Neural cell (in vitro differentiated cells): Measurements from ENCODE around the gene FAM237B. TPM values are rescaled to one million over a fixed set of nuclear protein-coding genes. Genes with fewer than 3 reads are reported as not detected.

Experiments
- H2AFZ ChIP-seq: fragments of 200-600, 300-800 bp; sonication (generic), shearing (Covaris generic); 2 replicates; pipeline ENCODE4 v1.6.0; 2014; ENCODE audit warnings: low read depth, mild to moderate bottlenecking, antibody characterized with exemption, low read length, moderate library complexity
- H3F3A ChIP-seq: fragments of 200-600 bp; shearing (Covaris generic); 2 replicates; pipeline ENCODE4 v1.6.1; 2016; ENCODE audit warnings: mild to moderate bottlenecking, moderate library complexity, mixed read lengths, antibody characterized with exemption, low read length; ENCODE audit not compliant: insufficient read depth, poor library complexity, severe bottlenecking
- H3K27ac ChIP-seq: fragments of 200-600, 300-800 bp; sonication (generic), shearing (Covaris generic); 2 replicates; pipeline ENCODE4 v1.5.1; 2014; ENCODE audit warnings: mild to moderate bottlenecking, low read length, moderate library complexity
- H3K27me3 ChIP-seq: fragments of 300-800, 200-600 bp; sonication (generic), shearing (Covaris generic); 2 replicates; pipeline ENCODE4 v1.6.0; 2014; ENCODE audit warnings: mild to moderate bottlenecking, low read depth, low read length, moderate library complexity; ENCODE audit not compliant: insufficient read depth
- H3K36me3 ChIP-seq: fragments of 300-800, 200-600 bp; sonication (generic), shearing (Covaris generic); 2 replicates; pipeline ENCODE4 v1.5.1; 2014; ENCODE audit warnings: mild to moderate bottlenecking, antibody characterized with exemption, low read length, moderate library complexity; ENCODE audit not compliant: insufficient read depth
- H3K4me2 ChIP-seq: fragments of 300-800, 200-600 bp; sonication (generic), shearing (Covaris generic); 2 replicates; pipeline ENCODE4 v1.6.0; 2014; ENCODE audit warnings: mild to moderate bottlenecking, low read length
- H3K4me3 ChIP-seq: fragments of 300-800, 200-600 bp; sonication (generic), shearing (Covaris generic); 2 replicates; pipeline ENCODE4 v1.5.1; 2014; ENCODE audit warnings: mild to moderate bottlenecking, low read length, moderate library complexity
- H3K79me2 ChIP-seq: fragments of 200-600 bp; shearing (Covaris generic); replicated peaks from 2 replicates; pipeline ENCODE4 v1.6.0; 2014; ENCODE audit warnings: mild to moderate bottlenecking, low read length, moderate library complexity; ENCODE audit not compliant: insufficient read depth
- H3K9ac ChIP-seq: fragments of 300-800, 200-600 bp; sonication (generic), shearing (Covaris generic); 2 replicates; pipeline ENCODE4 v1.6.1; 2016; ENCODE audit warnings: mild to moderate bottlenecking, low read length, mixed read lengths
- H3K9me2 ChIP-seq: fragments of 200-600 bp; shearing (Covaris generic); 2 replicates; pipeline ENCODE4 v1.6.1; 2016; ENCODE audit warnings: mild to moderate bottlenecking, low read length, mixed read lengths; ENCODE audit not compliant: insufficient read depth
- H3K9me3 ChIP-seq: fragments of 200-600, 300-800 bp; sonication (generic), shearing (Covaris generic); 2 replicates; pipeline ENCODE4 v1.6.1; 2016; ENCODE audit warnings: mild to moderate bottlenecking, mixed run types, low read length, moderate library complexity, mixed read lengths
- H4K20me1 ChIP-seq: fragments of 200-600 bp; shearing (Covaris generic); 2 replicates; pipeline ENCODE4 v1.6.1; 2016; ENCODE audit warnings: mild to moderate bottlenecking, mixed run types; ENCODE audit not compliant: insufficient read depth
- EP300 ChIP-seq: fragments of 450-650 bp; conservative IDR thresholded peaks from 2 replicates; pipeline ENCODE4 v1.6.1; 2014; ENCODE audit warnings: antibody characterized with exemption, mild to moderate bottlenecking, moderate library complexity; ENCODE audit not compliant: poor library complexity, severe bottlenecking
- EZH2 ChIP-seq: fragments of 200-600, 300-800 bp; shearing (Covaris generic), sonication (generic); IDR thresholded peaks from 2 replicates; pipeline ENCODE4 v1.6.1; 2014; ENCODE audit warnings: antibody characterized with exemption, low read length, borderline replicate concordance, mild to moderate bottlenecking; ENCODE audit not compliant: insufficient read depth, poor library complexity, severe bottlenecking
- MXI1 ChIP-seq: fragments of 450-650 bp; conservative IDR thresholded peaks from 2 replicates; pipeline ENCODE4 v1.6.1; 2014; ENCODE audit warnings: antibody characterized with exemption, mild to moderate bottlenecking; ENCODE audit not compliant: poor library complexity, severe bottlenecking
- POLR2AphosphoS5 ChIP-seq: IDR thresholded peaks from 2 replicates; pipeline ENCODE4 v1.6.1; 2012
- RAD21 ChIP-seq: fragments of 450-650 bp; conservative IDR thresholded peaks from 2 replicates; pipeline ENCODE4 v1.6.1; 2014; ENCODE audit warnings: antibody characterized with exemption, mild to moderate bottlenecking, moderate library complexity
- SMC3 ChIP-seq: fragments of 450-650 bp; conservative IDR thresholded peaks from 2 replicates; pipeline ENCODE4 v1.6.1; 2014; ENCODE audit warnings: antibody characterized with exemption, mild to moderate bottlenecking, moderate library complexity; ENCODE audit not compliant: poor library complexity
- TAF1 ChIP-seq: IDR thresholded peaks from 2 replicates; pipeline ENCODE4 v1.6.1; 2012; ENCODE audit warnings: low read depth
- polyA plus RNA-seq: library from polyadenylated mRNA; depleted of rRNA; stranded (reverse); fragments of >200 nt; gene quantifications from 2 replicates; pipeline ENCODE4 v1.2.3, GENCODE V29; 2014
- TF ChIP-seq, protein P1 (sequence below): IDR thresholded peaks from 2 replicates; pipeline ENCODE4 v1.6.1; 2012; ENCODE audit warnings: borderline replicate concordance
- TF ChIP-seq, protein P2 (sequence below): fragments of 450-650 bp; IDR thresholded peaks from 2 replicates; pipeline ENCODE4 v1.5.1; 2014; ENCODE audit warnings: antibody characterized with exemption, mild to moderate bottlenecking, moderate library complexity; ENCODE audit not compliant: poor library complexity, severe bottlenecking

Gene FAM237B
- polyA plus RNA-seq, 1 donor from 2014 or later = not detected

DNA sequence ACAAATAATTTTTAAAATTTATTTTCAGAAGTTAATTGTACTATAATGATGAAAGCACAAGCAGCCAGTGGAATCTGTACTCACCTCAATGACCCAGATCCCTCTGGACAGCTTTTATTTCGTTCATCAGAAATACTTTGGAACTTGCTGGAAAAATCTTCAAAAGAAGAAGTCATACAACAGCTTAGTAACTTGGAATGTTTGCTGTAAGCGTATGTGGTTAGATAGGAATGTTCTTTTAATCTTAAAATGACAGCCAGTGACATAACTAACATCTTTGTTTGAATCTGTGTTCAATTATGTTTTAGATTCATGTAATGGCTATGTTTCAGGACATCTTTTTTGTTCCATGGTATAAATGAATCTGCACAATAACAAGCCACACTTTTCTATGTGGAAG is 49.4 kb downstream of the FAM237B start:
- H3K79me2 ChIP-seq = no peaks in the 10 kb centered on the region
- H3K9ac ChIP-seq = no peak overlapping the region
- TF ChIP-seq, protein P1, sequence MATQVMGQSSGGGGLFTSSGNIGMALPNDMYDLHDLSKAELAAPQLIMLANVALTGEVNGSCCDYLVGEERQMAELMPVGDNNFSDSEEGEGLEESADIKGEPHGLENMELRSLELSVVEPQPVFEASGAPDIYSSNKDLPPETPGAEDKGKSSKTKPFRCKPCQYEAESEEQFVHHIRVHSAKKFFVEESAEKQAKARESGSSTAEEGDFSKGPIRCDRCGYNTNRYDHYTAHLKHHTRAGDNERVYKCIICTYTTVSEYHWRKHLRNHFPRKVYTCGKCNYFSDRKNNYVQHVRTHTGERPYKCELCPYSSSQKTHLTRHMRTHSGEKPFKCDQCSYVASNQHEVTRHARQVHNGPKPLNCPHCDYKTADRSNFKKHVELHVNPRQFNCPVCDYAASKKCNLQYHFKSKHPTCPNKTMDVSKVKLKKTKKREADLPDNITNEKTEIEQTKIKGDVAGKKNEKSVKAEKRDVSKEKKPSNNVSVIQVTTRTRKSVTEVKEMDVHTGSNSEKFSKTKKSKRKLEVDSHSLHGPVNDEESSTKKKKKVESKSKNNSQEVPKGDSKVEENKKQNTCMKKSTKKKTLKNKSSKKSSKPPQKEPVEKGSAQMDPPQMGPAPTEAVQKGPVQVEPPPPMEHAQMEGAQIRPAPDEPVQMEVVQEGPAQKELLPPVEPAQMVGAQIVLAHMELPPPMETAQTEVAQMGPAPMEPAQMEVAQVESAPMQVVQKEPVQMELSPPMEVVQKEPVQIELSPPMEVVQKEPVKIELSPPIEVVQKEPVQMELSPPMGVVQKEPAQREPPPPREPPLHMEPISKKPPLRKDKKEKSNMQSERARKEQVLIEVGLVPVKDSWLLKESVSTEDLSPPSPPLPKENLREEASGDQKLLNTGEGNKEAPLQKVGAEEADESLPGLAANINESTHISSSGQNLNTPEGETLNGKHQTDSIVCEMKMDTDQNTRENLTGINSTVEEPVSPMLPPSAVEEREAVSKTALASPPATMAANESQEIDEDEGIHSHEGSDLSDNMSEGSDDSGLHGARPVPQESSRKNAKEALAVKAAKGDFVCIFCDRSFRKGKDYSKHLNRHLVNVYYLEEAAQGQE = no peak
- no peak for TF ChIP-seq EZH2
- no peak for TF ChIP-seq RAD21
- TF ChIP-seq, protein P2, sequence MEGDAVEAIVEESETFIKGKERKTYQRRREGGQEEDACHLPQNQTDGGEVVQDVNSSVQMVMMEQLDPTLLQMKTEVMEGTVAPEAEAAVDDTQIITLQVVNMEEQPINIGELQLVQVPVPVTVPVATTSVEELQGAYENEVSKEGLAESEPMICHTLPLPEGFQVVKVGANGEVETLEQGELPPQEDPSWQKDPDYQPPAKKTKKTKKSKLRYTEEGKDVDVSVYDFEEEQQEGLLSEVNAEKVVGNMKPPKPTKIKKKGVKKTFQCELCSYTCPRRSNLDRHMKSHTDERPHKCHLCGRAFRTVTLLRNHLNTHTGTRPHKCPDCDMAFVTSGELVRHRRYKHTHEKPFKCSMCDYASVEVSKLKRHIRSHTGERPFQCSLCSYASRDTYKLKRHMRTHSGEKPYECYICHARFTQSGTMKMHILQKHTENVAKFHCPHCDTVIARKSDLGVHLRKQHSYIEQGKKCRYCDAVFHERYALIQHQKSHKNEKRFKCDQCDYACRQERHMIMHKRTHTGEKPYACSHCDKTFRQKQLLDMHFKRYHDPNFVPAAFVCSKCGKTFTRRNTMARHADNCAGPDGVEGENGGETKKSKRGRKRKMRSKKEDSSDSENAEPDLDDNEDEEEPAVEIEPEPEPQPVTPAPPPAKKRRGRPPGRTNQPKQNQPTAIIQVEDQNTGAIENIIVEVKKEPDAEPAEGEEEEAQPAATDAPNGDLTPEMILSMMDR = no peak
- no peak for TF ChIP-seq EP300
- TF ChIP-seq SMC3 = no peak
- TF ChIP-seq POLR2AphosphoS5 = no peak
- no peak for TF ChIP-seq MXI1
- TF ChIP-seq TAF1 = no peak
- no peaks in the 10 kb centered on the region for H3K27me3 ChIP-seq
- no peaks in the 10 kb centered on the region for H4K20me1 ChIP-seq
- H2AFZ ChIP-seq = no peak overlapping the region
- H3K36me3 ChIP-seq = no peaks in the 10 kb centered on the region
- no peak overlapping the region for H3K27ac ChIP-seq
- no peak overlapping the region for H3K4me3 ChIP-seq
- H3K4me2 ChIP-seq = no peak overlapping the region
- no peaks in the 10 kb centered on the region for H3K9me3 ChIP-seq
- H3K9me2 ChIP-seq = no peaks in the 10 kb centered on the region
- no peaks in the 10 kb centered on the region for H3F3A ChIP-seq

DNA sequence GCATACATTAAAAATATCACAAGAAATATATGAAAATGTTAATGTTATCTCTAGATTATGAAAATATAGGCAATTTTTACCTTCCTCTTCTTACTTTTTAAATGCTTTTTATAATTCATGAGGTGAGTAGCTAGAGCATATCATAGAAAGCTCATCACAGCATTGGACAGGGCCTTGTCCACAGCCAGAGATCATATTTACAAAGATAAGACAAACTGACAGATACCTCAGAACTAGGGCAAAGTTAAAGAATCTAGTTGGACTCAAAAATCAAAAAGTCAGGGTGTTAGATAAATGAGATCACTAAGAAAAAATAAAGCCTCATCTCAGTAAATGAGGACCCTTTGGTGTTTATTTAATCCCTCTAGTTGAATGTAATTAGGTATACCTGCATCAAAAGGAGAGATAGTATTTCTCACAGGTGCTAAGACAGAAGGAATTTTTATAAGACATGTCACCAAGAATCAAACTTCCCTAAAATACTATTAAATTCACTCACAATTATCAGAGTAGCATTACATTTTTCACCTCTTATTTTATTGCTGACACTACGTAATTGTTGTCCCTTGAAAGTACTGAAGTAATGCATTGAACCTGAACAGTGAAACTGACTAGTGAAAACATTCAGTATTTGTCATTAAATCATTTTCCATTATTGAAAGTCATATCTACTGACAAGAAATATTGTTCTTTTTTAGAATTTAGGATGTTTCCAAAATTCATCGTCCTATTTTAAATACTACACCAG is 50.5 kb downstream of the FAM237B start:
- no peak for TF ChIP-seq RAD21
- Histone ChIP-seq H3K4me2 (no peak overlapping the region), H3K79me2 (no peaks in the 10 kb centered on the region), H3K9ac (no peak overlapping the region), H3K4me3 (no peak overlapping the region), H3K9me3 (no peaks in the 10 kb centered on the region), H3K36me3 (no peaks in the 10 kb centered on the region), H3K9me2 (no peaks in the 10 kb centered on the region), H3K27me3 (no peaks in the 10 kb centered on the region), H3K27ac (no peak overlapping the region), H4K20me1 (no peaks in the 10 kb centered on the region), H3F3A (no peaks in the 10 kb centered on the region), H2AFZ (no peak overlapping the region)
